Measurements from ENCODE around the gene KANSL1L.

DNA sequence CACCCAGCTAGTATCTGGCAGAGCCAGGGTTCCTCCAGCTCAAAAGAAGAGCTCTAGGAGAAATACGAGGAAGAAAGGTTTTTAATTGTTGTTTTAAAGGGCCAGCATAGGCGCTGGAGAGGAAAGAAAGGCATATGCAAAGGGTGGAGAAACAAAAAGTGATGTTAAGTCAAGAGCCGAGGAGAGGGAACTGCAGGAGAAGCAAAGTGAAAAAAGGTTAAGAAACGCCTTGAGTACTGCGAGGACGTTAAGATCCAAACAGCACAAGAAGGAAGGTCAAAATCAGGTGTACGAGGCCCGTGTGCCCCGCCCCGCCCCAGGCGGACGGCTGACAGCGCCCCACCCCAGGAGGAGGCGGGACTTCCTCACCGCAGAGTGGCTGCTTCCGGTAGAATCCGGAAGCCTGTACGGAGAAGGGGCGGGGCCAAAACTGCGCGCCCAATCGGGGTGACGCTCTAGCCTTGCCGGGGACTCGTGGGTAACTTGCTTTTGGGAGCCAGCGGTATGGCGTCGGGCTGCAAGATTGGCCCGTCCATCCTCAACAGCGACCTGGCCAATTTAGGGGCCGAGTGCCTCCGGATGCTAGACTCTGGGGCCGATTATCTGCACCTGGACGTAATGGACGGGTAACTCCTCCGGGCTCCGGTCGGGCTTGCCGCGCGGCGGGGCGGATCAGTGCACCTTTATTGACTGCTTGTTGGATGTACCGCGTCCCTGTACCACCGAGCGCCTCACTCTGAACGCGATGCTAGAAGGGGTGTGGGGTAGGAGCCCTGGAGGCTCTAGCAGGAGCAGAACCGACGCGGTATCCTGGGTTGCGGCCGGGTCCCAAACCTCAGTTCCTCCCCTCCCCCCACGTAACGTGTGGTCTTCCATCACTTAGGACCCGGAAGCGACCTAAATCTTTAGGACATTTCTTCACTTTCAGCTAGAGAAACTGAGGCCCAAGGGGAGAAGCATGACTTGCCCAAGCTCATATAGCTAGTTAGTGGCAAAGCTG lies 168.8 kb downstream of the KANSL1L start, which contains the start of gene RPE:
- TF ChIP-seq POLR2AphosphoS5 (IDR thresholded peaks at IDR 0.05), result peak; percentile 95
- TF ChIP-seq, protein P1, sequence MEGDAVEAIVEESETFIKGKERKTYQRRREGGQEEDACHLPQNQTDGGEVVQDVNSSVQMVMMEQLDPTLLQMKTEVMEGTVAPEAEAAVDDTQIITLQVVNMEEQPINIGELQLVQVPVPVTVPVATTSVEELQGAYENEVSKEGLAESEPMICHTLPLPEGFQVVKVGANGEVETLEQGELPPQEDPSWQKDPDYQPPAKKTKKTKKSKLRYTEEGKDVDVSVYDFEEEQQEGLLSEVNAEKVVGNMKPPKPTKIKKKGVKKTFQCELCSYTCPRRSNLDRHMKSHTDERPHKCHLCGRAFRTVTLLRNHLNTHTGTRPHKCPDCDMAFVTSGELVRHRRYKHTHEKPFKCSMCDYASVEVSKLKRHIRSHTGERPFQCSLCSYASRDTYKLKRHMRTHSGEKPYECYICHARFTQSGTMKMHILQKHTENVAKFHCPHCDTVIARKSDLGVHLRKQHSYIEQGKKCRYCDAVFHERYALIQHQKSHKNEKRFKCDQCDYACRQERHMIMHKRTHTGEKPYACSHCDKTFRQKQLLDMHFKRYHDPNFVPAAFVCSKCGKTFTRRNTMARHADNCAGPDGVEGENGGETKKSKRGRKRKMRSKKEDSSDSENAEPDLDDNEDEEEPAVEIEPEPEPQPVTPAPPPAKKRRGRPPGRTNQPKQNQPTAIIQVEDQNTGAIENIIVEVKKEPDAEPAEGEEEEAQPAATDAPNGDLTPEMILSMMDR (IDR thresholded peaks at IDR 0.05), result no peak
- peak; percentile 48 for TF ChIP-seq POLR2A (IDR thresholded peaks at IDR 0.05)
